Keratinocyte (primary cell): ENCODE data around the gene ANAPC15.

Experiments
- CTCF ChIP-seq, 3 experiments: IDR thresholded peaks in 1 of 3; conservative IDR thresholded peaks in 1 of 3; optimal IDR thresholded peaks in 1 of 3; 2 replicates in 2 of 3; 3 replicates in 1 of 3; pipeline versions ENCODE3 to v1.5.1; 2011; ENCODE audit warnings: low read length in 3 of 3, mild to moderate bottlenecking in 3 of 3, moderate library complexity in 2 of 3, control low read depth in 1 of 3, inconsistent platforms in 1 of 3; ENCODE audit not compliant: insufficient read depth in 2 of 3; ENCODE audit errors: extremely low read depth in 1 of 3
- EZH2 ChIP-seq: IDR thresholded peaks from one replicate; pipeline ENCODE4 v1.6.1; 2012; ENCODE audit warnings: inconsistent platforms, mild to moderate bottlenecking, low read length, moderate library complexity

GRCh38 chr11:72103754-72104167 is 8.7 kb downstream of the ANAPC15 start:
- TF ChIP-seq CTCF (optimal IDR thresholded peaks at IDR 0.05 in 1 of 3, IDR thresholded peaks at IDR 0.05 in 1 of 3, conservative IDR thresholded peaks at IDR 0.05 in 1 of 3; ENCODE audit: extremely low read depth in 1 of 3, insufficient read depth in 2 of 3, low read length in 3 of 3), result no peak
- TF ChIP-seq EZH2, result no peak
